ENCODE measurements around the gene ZNF385A.

The ZNF385A gene

GRCh38 chr12:54397157-54397556 is 12.6 kb upstream of the ZNF385A start (continued):
- TF ChIP-seq ZNF302 (tag by site-specific recombination; IDR thresholded peaks at IDR 0.05; ENCODE audit: low read depth) = no peak
- TF ChIP-seq ZNF221 (tag by site-specific recombination; IDR thresholded peaks at IDR 0.05; ENCODE audit: borderline replicate concordance) = no peak
- no peak for TF ChIP-seq HOXD13 (CRISPR knock-in tag; IDR thresholded peaks at IDR 0.05; ENCODE audit: borderline replicate concordance)
- TF ChIP-seq ZNF626 (tag by site-specific recombination; IDR thresholded peaks at IDR 0.05) = no peak

- H3K27ac ChIP-seq (ENCODE audit: extremely low read depth, low read depth, low read length) = no peak overlapping the region
- no peaks in the 10 kb centered on the region for H3K9me3 ChIP-seq (ENCODE audit: control insufficient read depth, insufficient read depth, low read depth, low read length)
- CTCF ChIA-PET = interaction anchor here (0.7 to 12.2 kb wide), 7 partner anchors 8 to 69 kb away, joined by 3 to 924 read pairs (median 4); no protein-coding TSS in a partner anchor
- TF ChIP-seq OVOL3 (tag by site-specific recombination; IDR thresholded peaks at IDR 0.05) (no peak), ZEB2 (tag by site-specific recombination; IDR thresholded peaks at IDR 0.05) (no peak), SCRT2 (tag by site-specific recombination; IDR thresholded peaks at IDR 0.05) (no peak), ZNF792 (tag by site-specific recombination; IDR thresholded peaks at IDR 0.05) (no peak), ZNF311 (tag by site-specific recombination; IDR thresholded peaks at IDR 0.05; ENCODE audit: borderline replicate concordance) (no peak), ZSCAN4 (tag by site-specific recombination; IDR thresholded peaks at IDR 0.05) (no peak), SP3 (tag by site-specific recombination; IDR thresholded peaks at IDR 0.05) (no peak), HOXC10 (CRISPR knock-in tag; IDR thresholded peaks at IDR 0.05) (no peak), ZNF670 (tag by site-specific recombination; IDR thresholded peaks at IDR 0.05; ENCODE audit: low read depth) (no peak), ZBTB11 (tag by site-specific recombination; conservative IDR thresholded peaks at IDR 0.05; ENCODE audit: low read depth) (no peak), ZNF561 (tag by site-specific recombination; IDR thresholded peaks at IDR 0.05; ENCODE audit: borderline replicate concordance) (no peak), ZNF16 (tag by site-specific recombination; IDR thresholded peaks at IDR 0.05; ENCODE audit: low read depth) (no peak), ZNF664 (tag by site-specific recombination; IDR thresholded peaks at IDR 0.05) (no peak)
- TF ChIP-seq, protein P1, sequence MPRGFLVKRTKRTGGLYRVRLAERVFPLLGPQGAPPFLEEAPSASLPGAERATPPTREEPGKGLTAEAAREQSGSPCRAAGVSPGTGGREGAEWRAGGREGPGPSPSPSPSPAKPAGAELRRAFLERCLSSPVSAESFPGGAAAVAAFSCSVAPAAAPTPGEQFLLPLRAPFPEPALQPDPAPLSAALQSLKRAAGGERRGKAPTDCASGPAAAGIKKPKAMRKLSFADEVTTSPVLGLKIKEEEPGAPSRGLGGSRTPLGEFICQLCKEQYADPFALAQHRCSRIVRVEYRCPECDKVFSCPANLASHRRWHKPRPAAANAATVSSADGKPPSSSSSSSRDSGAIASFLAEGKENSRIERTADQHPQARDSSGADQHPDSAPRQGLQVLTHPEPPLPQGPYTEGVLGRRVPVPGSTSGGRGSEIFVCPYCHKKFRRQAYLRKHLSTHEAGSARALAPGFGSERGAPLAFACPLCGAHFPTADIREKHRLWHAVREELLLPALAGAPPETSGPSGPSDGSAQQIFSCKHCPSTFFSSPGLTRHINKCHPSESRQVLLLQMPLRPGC (tag by site-specific recombination; IDR thresholded peaks at IDR 0.05) = no peak
- TF ChIP-seq, protein P2, sequence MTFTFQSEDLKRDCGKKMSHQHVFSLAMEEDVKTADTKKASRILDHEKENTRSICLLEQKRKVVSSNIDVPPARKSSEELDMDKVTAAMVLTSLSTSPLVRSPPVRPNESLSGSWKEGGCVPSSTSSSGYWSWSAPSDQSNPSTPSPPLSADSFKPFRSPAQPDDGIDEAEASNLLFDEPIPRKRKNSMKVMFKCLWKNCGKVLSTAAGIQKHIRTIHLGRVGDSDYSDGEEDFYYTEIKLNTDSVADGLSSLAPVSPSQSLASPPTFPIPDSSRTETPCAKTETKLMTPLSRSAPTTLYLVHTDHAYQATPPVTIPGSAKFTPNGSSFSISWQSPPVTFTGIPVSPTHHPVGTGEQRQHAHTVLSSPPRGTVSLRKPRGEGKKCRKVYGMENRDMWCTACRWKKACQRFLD (tag by site-specific recombination; IDR thresholded peaks at IDR 0.05) = no peak
- POLR2A ChIA-PET = interaction anchor here (0.6 kb wide), 1 partner anchor 25 kb away, joined by 4 read pairs; no protein-coding TSS in a partner anchor
- H3K4me1 ChIP-seq (ENCODE audit: control insufficient read depth, insufficient read depth, low read length) = no peaks in the 10 kb centered on the region
- no peak overlapping the region for H3K4me3 ChIP-seq (ENCODE audit: low read depth, low read length)
- H3K36me3 ChIP-seq (ENCODE audit: control insufficient read depth in 2 of 2, insufficient read depth in 1 of 2, low read length in 2 of 2) = peaks cover 16 to 62% of the 10 kb centered on the region in 2 experiments
Observed at GRCh38 chr12:54395545-54395944, 11.0 kb upstream of the ZNF385A start.
